ENCODE data around the gene ZNF556.
"Not testable (repeated sequence)": the region's sequence is repeated elsewhere in the genome, so short reads cannot be mapped to it uniquely, and the experiment has no call there.

ZNF556 gene

GRCh38 chr19:2853015-2853606 lies 14.0 kb upstream of the ZNF556 start:
- DNase-seq (ENCODE audit: low spot score) = no peak

- DNase-seq (ENCODE audit: low spot score) = no peak
Observed at GRCh38 chr19:2854849-2855248, 12.3 kb upstream of the ZNF556 start.

- no peak for DNase-seq (ENCODE audit: low spot score)
Observed at GRCh38 chr19:2856457-2857050, 10.6 kb upstream of the ZNF556 start.

- DNase-seq (ENCODE audit: low spot score) = no peak
Observed at GRCh38 chr19:2858864-2859263, 8.3 kb upstream of the ZNF556 start.

- DNase-seq (ENCODE audit: low spot score) = no peak
Observed at GRCh38 chr19:2863816-2864215, 3.3 kb upstream of the ZNF556 start.

GRCh38 chr19:2865334-2866100 lies 1.6 kb upstream of the ZNF556 start:
- DNase-seq (ENCODE audit: low spot score) = no peak

- no peak for DNase-seq (ENCODE audit: low spot score)
Observed at GRCh38 chr19:2866495-2867024, 575 bp upstream of the ZNF556 start.

GRCh38 chr19:2869618-2870017 lies 2.5 kb downstream of the ZNF556 start:
- no peak for DNase-seq (ENCODE audit: low spot score)

- peak; percentile 20 for DNase-seq (ENCODE audit: low spot score)
Observed at GRCh38 chr19:2872175-2872574, 5.0 kb downstream of the ZNF556 start.

GRCh38 chr19:2877398-2878331 lies 10.5 kb downstream of the ZNF556 start:
- no peak for DNase-seq (ENCODE audit: low spot score)

- no peak for DNase-seq (ENCODE audit: low spot score)
Observed at GRCh38 chr19:2883686-2884439, 16.7 kb downstream of the ZNF556 start.

- no peak for DNase-seq (ENCODE audit: low spot score)
Observed at GRCh38 chr19:2885736-2886135, 18.6 kb downstream of the ZNF556 start.

GRCh38 chr19:2887391-2887914 lies 20.3 kb downstream of the ZNF556 start:
- DNase-seq (ENCODE audit: low spot score) = peak; percentile 93

- DNase-seq (ENCODE audit: low spot score) = no peak
Observed at GRCh38 chr19:2888731-2889224, 21.6 kb downstream of the ZNF556 start.

- DNase-seq (ENCODE audit: low spot score) = peak; percentile 69
Observed at GRCh38 chr19:2890531-2890930, 23.4 kb downstream of the ZNF556 start.

- DNase-seq (ENCODE audit: low spot score) = no peak
Observed at GRCh38 chr19:2896694-2897093, 29.6 kb downstream of the ZNF556 start.

- peak; percentile 100 for DNase-seq (ENCODE audit: low spot score)
Observed at GRCh38 chr19:2900296-2901252, 33.4 kb downstream of the ZNF556 start, which contains the start of gene ZNF57. Gene ZNF57 (plus strand): TSS chr19:2900928. CDS start chr19:2901046, 118 bp downstream.

- no peak for DNase-seq (ENCODE audit: low spot score)
Observed at GRCh38 chr19:2902590-2903218, 35.6 kb downstream of the ZNF556 start.

GRCh38 chr19:2903326-2903725 lies 36.2 kb downstream of the ZNF556 start:
- DNase-seq (ENCODE audit: low spot score) = not testable (repeated sequence)

All from cerebellar cortex (tissue), 1 donor.